ENCODE results near the gene TSPEAR.

The TSPEAR gene

DNA sequence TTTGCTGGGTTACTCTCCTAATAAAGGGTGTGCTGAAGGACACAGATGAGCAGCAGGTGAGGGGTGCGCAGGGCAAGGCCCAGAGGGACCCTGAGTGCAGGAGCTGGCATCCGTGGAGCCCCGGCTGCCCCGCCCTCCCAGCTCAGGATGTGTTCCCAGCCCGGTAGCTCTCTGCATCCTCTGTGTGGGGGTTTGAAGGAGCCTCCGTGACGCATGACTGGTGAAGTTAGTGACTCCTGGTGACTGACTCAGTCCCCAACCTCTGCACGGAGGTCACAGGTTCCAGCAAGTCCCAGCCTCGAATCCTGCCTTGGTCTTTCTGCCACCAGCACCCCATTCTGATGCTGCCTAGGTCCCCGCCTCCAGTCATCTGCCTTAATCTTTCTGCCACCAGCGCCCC lies 21.6 kb upstream of the TSPEAR start:
- Histone ChIP-seq H3K4me1 (ENCODE audit: control insufficient read depth in 5 of 5, insufficient read depth in 5 of 5, low read length in 5 of 5) (peaks cover 0 to 21% (median 8%) of the 10 kb centered on the region in 5 donors), H3K9me3 (ENCODE audit: control insufficient read depth in 5 of 5, low read length in 5 of 5) (peaks cover 8 to 18% (median 13%) of the 10 kb centered on the region in 5 donors), H3K9ac (ENCODE audit: low read length in 5 of 5) (no peak overlapping the region), H3K36me3 (ENCODE audit: control insufficient read depth in 5 of 5, insufficient read depth in 5 of 5, low read length in 5 of 5) (no peaks in the 10 kb centered on the region), H3K4me3 (ENCODE audit: low read depth in 1 of 5, low read length in 5 of 5) (no peak overlapping the region), H3K27ac (ENCODE audit: low read depth, low read length) (no peak overlapping the region), H3K27me3 (ENCODE audit: control insufficient read depth in 5 of 5, insufficient read depth in 4 of 5, low read length in 5 of 5) (peaks cover 0 to 4% (median 2%) of the 10 kb centered on the region in 5 donors)

DNA sequence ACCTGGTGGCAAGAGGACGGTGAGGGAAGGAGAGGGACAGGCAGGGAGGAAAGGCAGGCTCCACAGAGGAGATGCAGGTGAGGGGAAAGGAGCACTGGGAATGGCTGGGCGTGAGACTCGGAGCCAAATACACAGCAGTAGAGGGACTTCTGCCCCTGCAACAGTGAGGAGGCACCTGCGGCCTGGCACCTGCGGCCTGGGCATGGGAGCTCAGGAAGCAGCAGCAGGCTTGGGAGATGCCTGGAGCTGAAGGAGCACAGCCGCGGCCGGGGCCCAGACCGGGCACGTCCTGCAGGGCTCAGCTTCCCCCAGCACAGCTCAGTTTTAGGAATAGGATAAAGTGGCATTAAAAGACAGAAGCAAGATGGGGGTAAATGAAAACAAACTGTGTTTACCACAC lies 20.9 kb upstream of the TSPEAR start:
- Histone ChIP-seq H3K9me3 (ENCODE audit: control insufficient read depth in 5 of 5, low read length in 5 of 5) (peaks cover under 1 to 11% (median 6%) of the 10 kb centered on the region in 5 donors), H3K27ac (ENCODE audit: low read depth, low read length) (no peak overlapping the region), H3K27me3 (ENCODE audit: control insufficient read depth in 5 of 5, insufficient read depth in 4 of 5, low read length in 5 of 5) (peaks cover 0 to 10% (median 7%) of the 10 kb centered on the region in 5 donors), H3K9ac (ENCODE audit: low read length in 5 of 5) (no peak overlapping the region), H3K36me3 (ENCODE audit: control insufficient read depth in 5 of 5, insufficient read depth in 5 of 5, low read length in 5 of 5) (no peaks in the 10 kb centered on the region), H3K4me3 (ENCODE audit: low read depth in 1 of 5, low read length in 5 of 5) (no peak overlapping the region), H3K4me1 (ENCODE audit: control insufficient read depth in 5 of 5, insufficient read depth in 5 of 5, low read length in 5 of 5) (peaks cover 0 to 21% (median 8%) of the 10 kb centered on the region in 5 donors)

DNA sequence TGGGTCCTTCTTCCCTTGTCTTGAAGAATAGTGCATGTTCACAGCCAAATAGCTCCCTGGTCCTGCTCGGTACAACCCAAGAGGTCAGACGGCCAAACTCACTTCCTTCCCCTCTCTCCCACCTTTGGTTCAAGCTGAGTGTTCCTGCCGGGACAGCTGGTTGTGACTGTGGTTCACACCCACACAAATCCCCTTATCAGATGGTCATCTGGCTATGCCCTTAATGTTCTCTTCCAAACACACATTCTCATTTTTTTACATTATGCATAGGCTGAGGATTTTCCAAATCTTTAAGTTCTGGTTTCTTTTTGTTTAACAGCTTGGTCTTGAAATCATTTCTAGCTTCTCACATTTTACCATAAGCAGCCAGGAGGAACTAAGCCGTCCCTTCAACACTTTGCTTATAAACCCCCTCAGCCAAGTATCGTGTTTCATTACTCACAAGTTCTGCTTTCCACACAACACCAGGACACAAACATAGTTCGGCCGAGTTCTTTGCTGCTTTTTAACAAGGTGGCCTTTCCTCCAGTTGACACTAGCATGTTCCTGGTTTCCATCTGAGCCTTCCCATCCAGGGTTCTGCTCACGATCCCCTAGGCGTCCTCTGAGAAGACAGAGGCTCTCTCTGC lies 19.7 kb upstream of the TSPEAR start:
- Histone ChIP-seq H3K9ac (ENCODE audit: low read length in 5 of 5) (no peak overlapping the region), H3K27me3 (ENCODE audit: control insufficient read depth in 5 of 5, insufficient read depth in 4 of 5, low read length in 5 of 5) (peaks cover 11 to 20% (median 14%) of the 10 kb centered on the region in 5 donors), H3K27ac (ENCODE audit: low read depth, low read length) (no peak overlapping the region), H3K4me3 (ENCODE audit: low read depth in 1 of 5, low read length in 5 of 5) (no peak overlapping the region), H3K9me3 (ENCODE audit: control insufficient read depth in 5 of 5, low read length in 5 of 5) (peaks cover 0 to 1% (median 0%) of the 10 kb centered on the region in 5 donors), H3K36me3 (ENCODE audit: control insufficient read depth in 5 of 5, insufficient read depth in 5 of 5, low read length in 5 of 5) (no peaks in the 10 kb centered on the region), H3K4me1 (ENCODE audit: control insufficient read depth in 5 of 5, insufficient read depth in 5 of 5, low read length in 5 of 5) (peaks cover 0 to 21% (median 8%) of the 10 kb centered on the region in 5 donors)

GRCh38 chr21:44730028-44730395 lies 18.6 kb upstream of the TSPEAR start:
- H3K4me1 ChIP-seq (ENCODE audit: control insufficient read depth in 5 of 5, insufficient read depth in 5 of 5, low read length in 5 of 5): peaks cover 0 to 21% (median 8%) of the 10 kb centered on the region in 5 donors
- no peak overlapping the region for H3K27ac ChIP-seq (ENCODE audit: low read depth, low read length)
- no peaks in the 10 kb centered on the region for H3K36me3 ChIP-seq (ENCODE audit: control insufficient read depth in 5 of 5, insufficient read depth in 5 of 5, low read length in 5 of 5)
- peaks cover 12 to 30% (median 19%) of the 10 kb centered on the region in 5 donors for H3K27me3 ChIP-seq (ENCODE audit: control insufficient read depth in 5 of 5, insufficient read depth in 4 of 5, low read length in 5 of 5)
- no peak overlapping the region for H3K9ac ChIP-seq (ENCODE audit: low read length in 5 of 5)
- H3K9me3 ChIP-seq (ENCODE audit: control insufficient read depth in 5 of 5, low read length in 5 of 5): no peaks in the 10 kb centered on the region
- H3K4me3 ChIP-seq (ENCODE audit: low read depth in 1 of 5, low read length in 5 of 5): no peak overlapping the region

DNA sequence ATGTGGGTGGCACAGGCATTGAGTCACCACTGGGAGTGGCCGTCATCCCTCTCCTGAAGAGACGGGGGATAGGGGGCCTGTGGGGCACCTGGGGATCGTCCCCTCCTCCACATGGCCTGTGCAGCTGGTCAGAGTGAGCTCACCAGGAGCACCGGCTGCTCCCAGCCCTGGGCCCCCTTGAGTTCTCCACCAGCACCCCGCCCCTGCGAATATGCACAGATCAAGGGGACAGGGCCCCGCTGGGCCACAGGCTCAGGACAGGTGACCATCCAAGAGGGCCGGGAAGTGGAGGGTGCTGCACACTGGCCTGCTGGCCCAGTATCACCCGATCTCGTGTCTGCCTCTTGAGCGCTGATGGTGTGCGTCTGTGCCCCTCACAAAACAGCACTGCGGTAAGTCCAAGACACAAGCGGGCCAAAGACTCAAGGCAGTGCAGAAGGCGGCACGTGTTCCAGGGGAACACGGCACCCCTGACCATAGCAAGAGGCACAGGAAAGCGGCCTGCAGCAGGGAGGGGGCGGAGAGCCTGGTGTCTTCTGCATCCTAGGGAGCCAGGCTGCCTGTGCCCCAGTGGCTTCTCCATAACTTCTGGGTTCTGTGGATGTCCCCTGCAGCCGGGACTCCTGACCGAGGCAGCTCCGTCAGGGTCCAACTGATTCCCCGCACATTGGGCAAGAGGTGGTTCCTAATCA lies 18.1 kb upstream of the TSPEAR start:
- H3K27me3 ChIP-seq (ENCODE audit: control insufficient read depth in 5 of 5, insufficient read depth in 4 of 5, low read length in 5 of 5): peaks cover 12 to 34% (median 22%) of the 10 kb centered on the region in 5 donors
- H3K27ac ChIP-seq (ENCODE audit: low read depth, low read length): no peak overlapping the region
- no peaks in the 10 kb centered on the region for H3K36me3 ChIP-seq (ENCODE audit: control insufficient read depth in 5 of 5, insufficient read depth in 5 of 5, low read length in 5 of 5)
- no peak overlapping the region for H3K9ac ChIP-seq (ENCODE audit: low read length in 5 of 5)
- no peak overlapping the region for H3K4me3 ChIP-seq (ENCODE audit: low read depth in 1 of 5, low read length in 5 of 5)
- H3K4me1 ChIP-seq (ENCODE audit: control insufficient read depth in 5 of 5, insufficient read depth in 5 of 5, low read length in 5 of 5): peaks cover 0 to 18% (median 8%) of the 10 kb centered on the region in 5 donors
- no peaks in the 10 kb centered on the region for H3K9me3 ChIP-seq (ENCODE audit: control insufficient read depth in 5 of 5, low read length in 5 of 5)

GRCh38 chr21:44728716-44729115 lies 17.3 kb upstream of the TSPEAR start:
- Histone ChIP-seq H3K9me3 (ENCODE audit: control insufficient read depth in 5 of 5, low read length in 5 of 5) (no peaks in the 10 kb centered on the region), H3K27me3 (ENCODE audit: control insufficient read depth in 5 of 5, insufficient read depth in 4 of 5, low read length in 5 of 5) (peaks cover 19 to 41% (median 28%) of the 10 kb centered on the region in 5 donors), H3K9ac (ENCODE audit: low read length in 5 of 5) (no peak overlapping the region), H3K4me1 (ENCODE audit: control insufficient read depth in 5 of 5, insufficient read depth in 5 of 5, low read length in 5 of 5) (peaks cover 0 to 11% (median 3%) of the 10 kb centered on the region in 5 donors), H3K27ac (ENCODE audit: low read depth, low read length) (no peak overlapping the region), H3K36me3 (ENCODE audit: control insufficient read depth in 5 of 5, insufficient read depth in 5 of 5, low read length in 5 of 5) (no peaks in the 10 kb centered on the region), H3K4me3 (ENCODE audit: low read depth in 1 of 5, low read length in 5 of 5) (no peak overlapping the region)

- Histone ChIP-seq H3K36me3 (ENCODE audit: control insufficient read depth in 5 of 5, insufficient read depth in 5 of 5, low read length in 5 of 5) (no peaks in the 10 kb centered on the region), H3K27ac (ENCODE audit: low read depth, low read length) (no peak overlapping the region), H3K4me1 (ENCODE audit: control insufficient read depth in 5 of 5, insufficient read depth in 5 of 5, low read length in 5 of 5) (peaks cover 0 to 11% (median 8%) of the 10 kb centered on the region in 5 donors), H3K9ac (ENCODE audit: low read length in 5 of 5) (no peak overlapping the region), H3K27me3 (ENCODE audit: control insufficient read depth in 5 of 5, insufficient read depth in 4 of 5, low read length in 5 of 5) (peaks cover 27 to 51% (median 37%) of the 10 kb centered on the region in 5 donors), H3K4me3 (ENCODE audit: low read depth in 1 of 5, low read length in 5 of 5) (no peak overlapping the region), H3K9me3 (ENCODE audit: control insufficient read depth in 5 of 5, low read length in 5 of 5) (no peaks in the 10 kb centered on the region)
These were observed 16.4 kb upstream of the TSPEAR start for GRCh38 chr21:44727757-44728156.

GRCh38 chr21:44727321-44727720 lies 15.9 kb upstream of the TSPEAR start:
- no peak overlapping the region for H3K4me3 ChIP-seq (ENCODE audit: low read depth in 1 of 5, low read length in 5 of 5)
- peaks cover 29 to 54% (median 39%) of the 10 kb centered on the region in 5 donors for H3K27me3 ChIP-seq (ENCODE audit: control insufficient read depth in 5 of 5, insufficient read depth in 4 of 5, low read length in 5 of 5)
- H3K27ac ChIP-seq (ENCODE audit: low read depth, low read length): no peak overlapping the region
- no peaks in the 10 kb centered on the region for H3K9me3 ChIP-seq (ENCODE audit: control insufficient read depth in 5 of 5, low read length in 5 of 5)
- no peak overlapping the region for H3K9ac ChIP-seq (ENCODE audit: low read length in 5 of 5)
- H3K4me1 ChIP-seq (ENCODE audit: control insufficient read depth in 5 of 5, insufficient read depth in 5 of 5, low read length in 5 of 5): peaks cover 0 to 11% (median 8%) of the 10 kb centered on the region in 5 donors
- no peaks in the 10 kb centered on the region for H3K36me3 ChIP-seq (ENCODE audit: control insufficient read depth in 5 of 5, insufficient read depth in 5 of 5, low read length in 5 of 5)

DNA sequence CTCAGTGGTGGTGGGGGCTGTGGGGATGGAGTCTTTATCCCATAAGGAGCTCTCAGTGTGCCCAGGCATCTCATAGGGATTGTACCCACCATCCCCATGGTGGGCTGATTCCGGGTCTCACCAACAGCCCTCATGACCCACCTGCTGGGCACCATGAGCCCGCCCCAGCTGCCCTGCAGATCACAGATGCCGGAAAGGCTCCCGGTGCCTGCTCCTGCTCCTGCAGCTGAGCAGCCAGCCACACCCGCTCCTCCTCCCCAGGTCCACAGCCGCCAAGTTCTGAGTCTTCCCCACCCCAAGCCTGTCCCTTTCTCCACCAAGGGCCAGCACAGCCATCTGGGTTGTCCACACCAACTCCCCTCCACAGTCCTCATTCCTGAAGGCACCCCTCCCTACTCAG lies 15.5 kb upstream of the TSPEAR start:
- H3K27ac ChIP-seq (ENCODE audit: low read depth, low read length): no peak overlapping the region
- H3K4me3 ChIP-seq (ENCODE audit: low read depth in 1 of 5, low read length in 5 of 5): no peak overlapping the region
- H3K4me1 ChIP-seq (ENCODE audit: control insufficient read depth in 5 of 5, insufficient read depth in 5 of 5, low read length in 5 of 5): peaks cover 0 to 11% (median 8%) of the 10 kb centered on the region in 5 donors
- H3K36me3 ChIP-seq (ENCODE audit: control insufficient read depth in 5 of 5, insufficient read depth in 5 of 5, low read length in 5 of 5): no peaks in the 10 kb centered on the region
- no peak overlapping the region for H3K9ac ChIP-seq (ENCODE audit: low read length in 5 of 5)
- no peaks in the 10 kb centered on the region for H3K9me3 ChIP-seq (ENCODE audit: control insufficient read depth in 5 of 5, low read length in 5 of 5)
- H3K27me3 ChIP-seq (ENCODE audit: control insufficient read depth in 5 of 5, insufficient read depth in 4 of 5, low read length in 5 of 5): peaks cover 29 to 54% (median 39%) of the 10 kb centered on the region in 5 donors

DNA sequence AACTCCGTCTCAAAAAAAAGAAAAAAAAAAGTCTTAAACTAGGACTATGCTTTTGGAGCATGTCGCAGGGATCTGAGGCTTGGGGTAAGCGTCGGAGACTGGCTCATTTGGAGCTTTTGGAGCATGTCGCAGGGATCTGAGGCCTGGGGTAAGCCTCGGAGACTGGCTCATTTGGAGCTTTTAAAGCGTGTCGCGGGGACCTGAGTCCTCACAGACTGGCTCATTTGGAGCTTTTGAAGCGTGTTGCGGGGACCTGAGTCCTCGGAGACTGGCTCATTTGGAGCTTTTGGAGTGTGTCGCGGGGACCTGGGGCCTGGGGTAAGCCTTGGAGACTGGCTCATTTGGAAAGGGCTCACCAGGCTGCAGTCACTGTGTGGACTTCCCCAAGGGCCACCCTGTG lies 13.6 kb upstream of the TSPEAR start:
- peaks cover 0 to 11% (median 8%) of the 10 kb centered on the region in 5 donors for H3K4me1 ChIP-seq (ENCODE audit: control insufficient read depth in 5 of 5, insufficient read depth in 5 of 5, low read length in 5 of 5)
- H3K9ac ChIP-seq (ENCODE audit: low read length in 5 of 5): no peak overlapping the region
- no peaks in the 10 kb centered on the region for H3K9me3 ChIP-seq (ENCODE audit: control insufficient read depth in 5 of 5, low read length in 5 of 5)
- no peaks in the 10 kb centered on the region for H3K36me3 ChIP-seq (ENCODE audit: control insufficient read depth in 5 of 5, insufficient read depth in 5 of 5, low read length in 5 of 5)
- H3K4me3 ChIP-seq (ENCODE audit: low read depth in 1 of 5, low read length in 5 of 5): no peak overlapping the region
- H3K27ac ChIP-seq (ENCODE audit: low read depth, low read length): no peak overlapping the region
- peaks cover 29 to 57% (median 39%) of the 10 kb centered on the region in 5 donors for H3K27me3 ChIP-seq (ENCODE audit: control insufficient read depth in 5 of 5, insufficient read depth in 4 of 5, low read length in 5 of 5)

Data from subcutaneous abdominal adipose tissue (tissue), 5 donors.